Measurements from ENCODE around the gene IRAG1.

DNA sequence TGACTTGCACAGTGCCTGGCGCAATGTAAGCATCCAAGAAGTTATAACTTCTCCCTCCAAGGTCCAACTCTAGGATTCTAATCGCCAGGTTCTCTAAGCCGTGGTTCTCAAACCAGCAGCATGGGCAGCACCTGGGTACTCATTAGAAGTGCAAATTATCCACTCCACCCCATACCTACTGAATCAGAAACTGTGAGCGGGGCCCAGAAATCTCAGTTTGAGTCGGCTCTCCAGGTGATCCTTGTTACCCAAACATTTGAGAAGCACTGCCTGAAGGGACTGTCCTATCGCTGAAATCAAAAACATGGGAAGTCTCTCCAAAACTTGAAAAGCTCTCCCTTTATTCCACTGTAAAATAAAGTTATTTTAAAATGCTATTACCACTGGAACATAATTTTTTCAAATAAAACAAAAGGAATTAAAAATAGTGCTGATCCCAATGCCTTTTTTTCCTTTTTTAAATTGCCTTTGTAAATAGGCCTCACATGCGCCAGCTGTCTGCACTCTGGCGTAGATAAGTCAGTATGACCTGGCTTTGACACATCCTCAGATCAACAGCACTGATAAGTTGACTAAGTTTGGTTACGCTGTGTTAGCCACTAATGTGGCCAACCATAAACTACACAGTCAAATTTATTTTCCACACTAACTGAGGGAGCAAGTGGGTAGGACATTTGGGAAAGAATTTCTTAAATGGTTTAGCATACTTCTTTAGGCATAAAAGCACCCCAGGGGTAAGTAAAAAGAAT lies 49.1 kb upstream of the IRAG1 start:
- TF ChIP-seq CTCF (IDR thresholded peaks at IDR 0.05), result no peak
- no peak for TF ChIP-seq EP300 (IDR thresholded peaks at IDR 0.05)
- no peak for TF ChIP-seq POLR2A (IDR thresholded peaks at IDR 0.05)

Measured in tibial nerve (tissue), 4 donors.